HepG2 (cell line): ENCODE results near the gene SLC12A5. TPM values are rescaled to one million over a fixed set of nuclear protein-coding genes. Genes with fewer than 3 reads are reported as not detected.

Experiments
- CCDC6 ChIP-seq: sonication (generic); formaldehyde crosslinking; IDR thresholded peaks from 2 replicates; pipeline ENCODE4 v1.8.1; 2022; ENCODE audit warnings: mild to moderate bottlenecking, missing genetic modification reagents, moderate library complexity
- ESRRA ChIP-seq: sonication (generic); formaldehyde crosslinking; IDR thresholded peaks from 2 replicates; pipeline ENCODE4 v1.5.1; 2020; ENCODE audit warnings: mild to moderate bottlenecking, low read depth, missing genetic modification reagents
- IKZF4 ChIP-seq: sonication (generic); formaldehyde crosslinking; IDR thresholded peaks from 2 replicates; pipeline ENCODE4 v1.5.1; 2020; ENCODE audit warnings: borderline replicate concordance, mild to moderate bottlenecking, low read depth, missing genetic modification reagents; ENCODE audit errors: not compliant biosample characterization
- MYNN ChIP-seq: sonication (generic); formaldehyde crosslinking; IDR thresholded peaks from 2 replicates; pipeline ENCODE4 v1.4.0; 2020; ENCODE audit warnings: mild to moderate bottlenecking, low read depth, missing genetic modification reagents
- NFIB ChIP-seq: sonication (generic); formaldehyde crosslinking; IDR thresholded peaks from 2 replicates; pipeline ENCODE4 v1.9.0; 2021; ENCODE audit warnings: missing genetic modification reagents, mild to moderate bottlenecking, borderline replicate concordance
- NFKB2 ChIP-seq: sonication (generic); formaldehyde crosslinking; IDR thresholded peaks from 2 replicates; pipeline ENCODE4 v1.4.0; 2020; ENCODE audit warnings: missing genetic modification reagents, borderline replicate concordance
- PCBP2 ChIP-seq: fragments of 200-400 bp; formaldehyde crosslinking; optimal IDR thresholded peaks from 2 replicates; pipeline ENCODE3; 2018; ENCODE audit warnings: low read length, low read depth; ENCODE audit not compliant: poor library complexity, severe bottlenecking
- SAP130 ChIP-seq: IDR thresholded peaks from 2 replicates; pipeline ENCODE4 v1.6.1; 2016; ENCODE audit warnings: low read depth
- U2AF2 ChIP-seq: fragments of 200-400 bp; formaldehyde crosslinking; IDR thresholded peaks from 2 replicates; pipeline ENCODE4 v1.6.1; 2017; ENCODE audit warnings: low read depth, mild to moderate bottlenecking, low read length
- ZFP36L2 ChIP-seq: sonication (generic); formaldehyde crosslinking; IDR thresholded peaks from 2 replicates; pipeline ENCODE4 v1.4.0; 2020; ENCODE audit warnings: missing genetic modification reagents
- ZFP82 ChIP-seq: sonication (generic); formaldehyde crosslinking; IDR thresholded peaks from 2 replicates; pipeline ENCODE4 v1.5.1; 2020; ENCODE audit warnings: mild to moderate bottlenecking, missing genetic modification reagents, borderline replicate concordance
- ZKSCAN1 ChIP-seq: fragments of 150-350 bp; IDR thresholded peaks from 2 replicates; pipeline ENCODE4 v1.6.1; 2014; ENCODE audit warnings: low read length
- ZNF160 ChIP-seq: sonication (generic); formaldehyde crosslinking; IDR thresholded peaks from 2 replicates; pipeline ENCODE4 v1.8.0; 2022; ENCODE audit warnings: mild to moderate bottlenecking, inconsistent platforms, missing genetic modification reagents
- ZNF317 ChIP-seq: sonication (generic); formaldehyde crosslinking; IDR thresholded peaks from 2 replicates; pipeline ENCODE4 v1.5.0; 2020; ENCODE audit warnings: mild to moderate bottlenecking, missing genetic modification reagents
- ZNF543 ChIP-seq: sonication (generic); formaldehyde crosslinking; IDR thresholded peaks from 2 replicates; pipeline ENCODE4 v1.4.0; 2020; ENCODE audit warnings: mild to moderate bottlenecking, missing genetic modification reagents
- polyA plus RNA-seq, 8 experiments: library from polyadenylated mRNA; depleted of rRNA in 3 of 8; stranded (reverse) in 7 of 8; unstranded in 1 of 8; fragments of >200 nt; fragmentation: Illumina TruSeq in 4 of 8; extraction: Trizol in 4 of 8; gene quantifications; 2 replicates each; pipeline versions ENCODE4 v1.2.1 to v1.2.3, GENCODE V29; 2011 to 2016; ENCODE audit warnings: low read depth in 4 of 8, missing spikeins in 1 of 8, mixed read lengths in 1 of 8; ENCODE audit not compliant: insufficient read depth in 1 of 8
- total RNA-seq, 5 experiments: library from RNA; depleted of rRNA; stranded (reverse); fragments of >200 nt; fragmentation: Illumina TruSeq; extraction: Trizol; gene quantifications; 2 replicates each; pipeline ENCODE4 v1.2.3, GENCODE V29; 2016; ENCODE audit warnings: low read depth in 1 of 5
- TF ChIP-seq, protein P1 (sequence below): sonication (generic); formaldehyde crosslinking; IDR thresholded peaks from 2 replicates; pipeline ENCODE4 v1.5.1; 2020; ENCODE audit warnings: missing genetic modification reagents, mild to moderate bottlenecking, borderline replicate concordance
- TF ChIP-seq, protein P2 (sequence below), 2 experiments: sonication (generic) in 1 of 2; formaldehyde crosslinking in 1 of 2; IDR thresholded peaks; 2 replicates each; pipeline versions ENCODE4 v1.5.1 to v1.6.1; 2011 to 2020; ENCODE audit warnings: borderline replicate concordance in 1 of 2, low read depth in 1 of 2, low read length in 1 of 2, mild to moderate bottlenecking in 1 of 2, missing genetic modification reagents in 1 of 2, moderate library complexity in 1 of 2
- TF ChIP-seq, protein P3 (sequence below): IDR thresholded peaks from 2 replicates; pipeline ENCODE4 v1.6.1; 2012; ENCODE audit warnings: low read length, improper control_type of control experiment
- TF ChIP-seq, protein P4 (sequence below): sonication (generic); formaldehyde crosslinking; IDR thresholded peaks from 2 replicates; pipeline ENCODE4 v1.5.1; 2020; ENCODE audit warnings: missing genetic modification reagents, mild to moderate bottlenecking, borderline replicate concordance

Gene SLC12A5
- total and polyA plus RNA-seq, 2 of the 13 experiments (the other 11 are each of a cell fraction or from before 2014, with no cell fraction given) = 4.3 to 5.4 TPM

DNA sequence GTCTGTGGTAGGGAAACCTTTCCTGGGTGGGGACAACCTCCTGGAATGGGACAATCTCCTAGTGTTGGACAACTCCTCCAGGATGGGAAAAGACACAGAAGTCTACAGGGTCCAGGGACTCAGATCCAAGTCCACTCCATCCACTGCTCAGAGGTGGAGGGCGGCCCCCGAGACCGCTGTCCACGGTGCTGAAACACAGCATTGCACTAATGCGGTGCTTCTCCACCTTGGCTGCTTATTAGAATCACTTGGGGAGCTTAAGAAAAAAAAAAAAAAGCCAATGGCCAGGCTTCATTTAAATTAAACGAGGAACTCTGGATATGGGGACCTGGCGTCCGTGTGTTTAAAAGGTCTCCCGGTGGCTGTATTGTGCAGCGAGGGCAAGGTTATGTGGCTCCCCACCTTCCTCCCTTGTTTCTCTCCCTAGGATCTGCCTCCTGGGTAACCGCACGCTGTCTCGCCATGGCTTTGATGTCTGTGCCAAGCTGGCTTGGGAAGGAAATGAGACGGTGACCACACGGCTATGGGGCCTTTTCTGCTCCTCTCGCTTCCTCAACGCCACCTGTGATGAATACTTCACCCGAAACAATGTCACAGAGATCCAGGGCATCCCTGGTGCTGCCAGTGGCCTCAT lies 12.0 kb downstream of the SLC12A5 start (continued):
- TF ChIP-seq, protein P1, sequence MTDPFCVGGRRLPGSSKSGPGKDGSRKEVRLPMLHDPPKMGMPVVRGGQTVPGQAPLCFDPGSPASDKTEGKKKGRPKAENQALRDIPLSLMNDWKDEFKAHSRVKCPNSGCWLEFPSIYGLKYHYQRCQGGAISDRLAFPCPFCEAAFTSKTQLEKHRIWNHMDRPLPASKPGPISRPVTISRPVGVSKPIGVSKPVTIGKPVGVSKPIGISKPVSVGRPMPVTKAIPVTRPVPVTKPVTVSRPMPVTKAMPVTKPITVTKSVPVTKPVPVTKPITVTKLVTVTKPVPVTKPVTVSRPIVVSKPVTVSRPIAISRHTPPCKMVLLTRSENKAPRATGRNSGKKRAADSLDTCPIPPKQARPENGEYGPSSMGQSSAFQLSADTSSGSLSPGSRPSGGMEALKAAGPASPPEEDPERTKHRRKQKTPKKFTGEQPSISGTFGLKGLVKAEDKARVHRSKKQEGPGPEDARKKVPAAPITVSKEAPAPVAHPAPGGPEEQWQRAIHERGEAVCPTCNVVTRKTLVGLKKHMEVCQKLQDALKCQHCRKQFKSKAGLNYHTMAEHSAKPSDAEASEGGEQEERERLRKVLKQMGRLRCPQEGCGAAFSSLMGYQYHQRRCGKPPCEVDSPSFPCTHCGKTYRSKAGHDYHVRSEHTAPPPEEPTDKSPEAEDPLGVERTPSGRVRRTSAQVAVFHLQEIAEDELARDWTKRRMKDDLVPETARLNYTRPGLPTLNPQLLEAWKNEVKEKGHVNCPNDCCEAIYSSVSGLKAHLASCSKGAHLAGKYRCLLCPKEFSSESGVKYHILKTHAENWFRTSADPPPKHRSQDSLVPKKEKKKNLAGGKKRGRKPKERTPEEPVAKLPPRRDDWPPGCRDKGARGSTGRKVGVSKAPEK (CRISPR knock-in tag) = no peak
- TF ChIP-seq ZFP82 (CRISPR knock-in tag) = no peak
- TF ChIP-seq, protein P2, sequence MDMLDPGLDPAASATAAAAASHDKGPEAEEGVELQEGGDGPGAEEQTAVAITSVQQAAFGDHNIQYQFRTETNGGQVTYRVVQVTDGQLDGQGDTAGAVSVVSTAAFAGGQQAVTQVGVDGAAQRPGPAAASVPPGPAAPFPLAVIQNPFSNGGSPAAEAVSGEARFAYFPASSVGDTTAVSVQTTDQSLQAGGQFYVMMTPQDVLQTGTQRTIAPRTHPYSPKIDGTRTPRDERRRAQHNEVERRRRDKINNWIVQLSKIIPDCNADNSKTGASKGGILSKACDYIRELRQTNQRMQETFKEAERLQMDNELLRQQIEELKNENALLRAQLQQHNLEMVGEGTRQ (IDR thresholded peaks at IDR 0.05; ENCODE audit: low read depth, low read length) = no peak
- TF ChIP-seq, protein P2 (CRISPR knock-in tag; IDR thresholded peaks at IDR 0.05; ENCODE audit: borderline replicate concordance) = no peak
- no peak for TF ChIP-seq PCBP2
- 0 out of 2 replicates have a peak, but pooled peaks have one; percentile 88 for TF ChIP-seq ZNF160
- TF ChIP-seq, protein P3, sequence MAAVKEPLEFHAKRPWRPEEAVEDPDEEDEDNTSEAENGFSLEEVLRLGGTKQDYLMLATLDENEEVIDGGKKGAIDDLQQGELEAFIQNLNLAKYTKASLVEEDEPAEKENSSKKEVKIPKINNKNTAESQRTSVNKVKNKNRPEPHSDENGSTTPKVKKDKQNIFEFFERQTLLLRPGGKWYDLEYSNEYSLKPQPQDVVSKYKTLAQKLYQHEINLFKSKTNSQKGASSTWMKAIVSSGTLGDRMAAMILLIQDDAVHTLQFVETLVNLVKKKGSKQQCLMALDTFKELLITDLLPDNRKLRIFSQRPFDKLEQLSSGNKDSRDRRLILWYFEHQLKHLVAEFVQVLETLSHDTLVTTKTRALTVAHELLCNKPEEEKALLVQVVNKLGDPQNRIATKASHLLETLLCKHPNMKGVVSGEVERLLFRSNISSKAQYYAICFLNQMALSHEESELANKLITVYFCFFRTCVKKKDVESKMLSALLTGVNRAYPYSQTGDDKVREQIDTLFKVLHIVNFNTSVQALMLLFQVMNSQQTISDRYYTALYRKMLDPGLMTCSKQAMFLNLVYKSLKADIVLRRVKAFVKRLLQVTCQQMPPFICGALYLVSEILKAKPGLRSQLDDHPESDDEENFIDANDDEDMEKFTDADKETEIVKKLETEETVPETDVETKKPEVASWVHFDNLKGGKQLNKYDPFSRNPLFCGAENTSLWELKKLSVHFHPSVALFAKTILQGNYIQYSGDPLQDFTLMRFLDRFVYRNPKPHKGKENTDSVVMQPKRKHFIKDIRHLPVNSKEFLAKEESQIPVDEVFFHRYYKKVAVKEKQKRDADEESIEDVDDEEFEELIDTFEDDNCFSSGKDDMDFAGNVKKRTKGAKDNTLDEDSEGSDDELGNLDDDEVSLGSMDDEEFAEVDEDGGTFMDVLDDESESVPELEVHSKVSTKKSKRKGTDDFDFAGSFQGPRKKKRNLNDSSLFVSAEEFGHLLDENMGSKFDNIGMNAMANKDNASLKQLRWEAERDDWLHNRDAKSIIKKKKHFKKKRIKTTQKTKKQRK = no peak
- TF ChIP-seq NFIB (CRISPR knock-in tag) = no peak
- no peak for TF ChIP-seq U2AF2
- no peak for TF ChIP-seq ZNF543 (CRISPR knock-in tag)
- TF ChIP-seq ZKSCAN1 = no peak
- peak; percentile 96 for TF ChIP-seq IKZF4 (CRISPR knock-in tag)
- TF ChIP-seq, protein P4, sequence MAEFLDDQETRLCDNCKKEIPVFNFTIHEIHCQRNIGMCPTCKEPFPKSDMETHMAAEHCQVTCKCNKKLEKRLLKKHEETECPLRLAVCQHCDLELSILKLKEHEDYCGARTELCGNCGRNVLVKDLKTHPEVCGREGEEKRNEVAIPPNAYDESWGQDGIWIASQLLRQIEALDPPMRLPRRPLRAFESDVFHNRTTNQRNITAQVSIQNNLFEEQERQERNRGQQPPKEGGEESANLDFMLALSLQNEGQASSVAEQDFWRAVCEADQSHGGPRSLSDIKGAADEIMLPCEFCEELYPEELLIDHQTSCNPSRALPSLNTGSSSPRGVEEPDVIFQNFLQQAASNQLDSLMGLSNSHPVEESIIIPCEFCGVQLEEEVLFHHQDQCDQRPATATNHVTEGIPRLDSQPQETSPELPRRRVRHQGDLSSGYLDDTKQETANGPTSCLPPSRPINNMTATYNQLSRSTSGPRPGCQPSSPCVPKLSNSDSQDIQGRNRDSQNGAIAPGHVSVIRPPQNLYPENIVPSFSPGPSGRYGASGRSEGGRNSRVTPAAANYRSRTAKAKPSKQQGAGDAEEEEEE = no peak
- peak; percentile 97 for TF ChIP-seq NFKB2 (CRISPR knock-in tag)
- TF ChIP-seq CCDC6 = peak; percentile 62; the same call in 1 of the 2 replicates
- peak; percentile 78 for TF ChIP-seq SAP130 (CRISPR knock-in tag)
- peak; percentile 97; the same call in 1 of the 2 replicates for TF ChIP-seq MYNN (CRISPR knock-in tag)
- peak; percentile 98 for TF ChIP-seq ZFP36L2 (CRISPR knock-in tag)
- peak; percentile 87 for TF ChIP-seq ZNF317 (CRISPR knock-in tag)
- TF ChIP-seq ESRRA (CRISPR knock-in tag) = 0 out of 2 replicates have a peak, but pooled peaks have one; percentile 35
